Osteoblast (primary cell): ENCODE data around the gene ZBTB7C. TPM values are rescaled to one million over a fixed set of nuclear protein-coding genes. Genes with fewer than 3 reads are reported as not detected.

Experiments
- DNase-seq: peaks from one replicate; pipeline ENCODE4 v3.0.0; 2011; ENCODE audit warnings: low spot score, mixed read lengths; ENCODE audit not compliant: insufficient read length; ENCODE audit errors: missing footprints
- H2AFZ ChIP-seq: 2 replicates; pipeline ENCODE4 v1.6.0; 2011; ENCODE audit warnings: mild to moderate bottlenecking, low read length
- H3K27ac ChIP-seq: 2 replicates; pipeline ENCODE4 v1.5.1; 2011; ENCODE audit warnings: mild to moderate bottlenecking, low read depth, low read length, moderate library complexity
- H3K27me3 ChIP-seq: 2 replicates; pipeline ENCODE4 v1.6.0; 2012; ENCODE audit warnings: mild to moderate bottlenecking, control low read depth, inconsistent platforms, low read length, moderate library complexity; ENCODE audit not compliant: insufficient read depth
- H3K36me3 ChIP-seq: 2 replicates; pipeline ENCODE4 v1.5.1; 2011; ENCODE audit warnings: mild to moderate bottlenecking, low read length, control low read depth, moderate library complexity; ENCODE audit not compliant: insufficient read depth
- H3K4me1 ChIP-seq: 2 replicates; pipeline ENCODE4 v1.5.1; 2011; ENCODE audit warnings: mild to moderate bottlenecking, low read length, control low read depth, moderate library complexity; ENCODE audit not compliant: insufficient read depth
- H3K4me2 ChIP-seq: 2 replicates; pipeline ENCODE4 v1.6.0; 2011; ENCODE audit warnings: mild to moderate bottlenecking, low read length; ENCODE audit not compliant: insufficient read depth
- H3K4me3 ChIP-seq: fragments of 200-600 bp; sonication (generic); 3 replicates; pipeline ENCODE4 v1.5.1; 2012; ENCODE audit warnings: mild to moderate bottlenecking, low read length, inconsistent platforms; ENCODE audit not compliant: insufficient read depth
- H3K79me2 ChIP-seq: 2 replicates; pipeline ENCODE4 v1.6.0; 2012; ENCODE audit warnings: mild to moderate bottlenecking, low read length, control low read depth, inconsistent platforms; ENCODE audit not compliant: insufficient read depth
- H3K9me3 ChIP-seq: 2 replicates; pipeline ENCODE4 v1.5.1; 2011; ENCODE audit warnings: low read depth, low read length, control low read depth
- H4K20me1 ChIP-seq: 2 replicates; pipeline ENCODE4 v1.6.0; 2012; ENCODE audit warnings: mild to moderate bottlenecking, low read length, control low read depth; ENCODE audit not compliant: insufficient read depth
- total RNA-seq: library from RNA; depleted of rRNA; stranded (reverse); fragments of >200 nt; gene quantifications from 2 replicates; pipeline ENCODE4 v1.2.3, GENCODE V29; 2012
- TF ChIP-seq, protein P1 (sequence below): IDR thresholded peaks from 2 replicates; pipeline ENCODE4 v1.5.1; 2011; ENCODE audit warnings: mild to moderate bottlenecking, low read depth, low read length, moderate library complexity; ENCODE audit errors: extremely low read depth

The ZBTB7C gene
- total RNA-seq, 1 donor, result 0.36 TPM

DNA sequence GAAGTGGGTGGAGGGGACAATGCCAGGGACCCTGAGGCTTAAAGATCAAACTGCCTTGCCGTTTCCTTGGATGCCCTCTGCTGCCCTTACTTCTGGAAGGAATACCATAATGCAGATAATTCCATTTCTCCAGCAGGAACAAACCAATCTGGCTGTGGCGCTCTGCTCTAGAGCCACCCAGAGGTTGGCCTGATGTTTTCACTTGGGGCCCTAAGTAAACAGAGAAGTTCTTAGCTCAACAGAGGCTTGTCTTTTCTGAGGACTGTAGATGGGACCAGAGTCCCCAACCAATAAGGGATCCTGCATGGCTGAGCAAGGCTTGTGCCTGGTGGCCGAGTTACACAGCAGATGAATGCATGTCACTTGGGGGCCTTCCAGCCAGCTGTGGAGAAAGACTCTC, 230.2 kb downstream of the ZBTB7C start:
- peaks cover 7% of the 10 kb centered on the region for H3K27me3 ChIP-seq
- DNase-seq, result no peak
- H3K27ac ChIP-seq, result no peak overlapping the region
- H3K36me3 ChIP-seq, result no peaks in the 10 kb centered on the region
- H2AFZ ChIP-seq, result no peak overlapping the region
- TF ChIP-seq, protein P1, sequence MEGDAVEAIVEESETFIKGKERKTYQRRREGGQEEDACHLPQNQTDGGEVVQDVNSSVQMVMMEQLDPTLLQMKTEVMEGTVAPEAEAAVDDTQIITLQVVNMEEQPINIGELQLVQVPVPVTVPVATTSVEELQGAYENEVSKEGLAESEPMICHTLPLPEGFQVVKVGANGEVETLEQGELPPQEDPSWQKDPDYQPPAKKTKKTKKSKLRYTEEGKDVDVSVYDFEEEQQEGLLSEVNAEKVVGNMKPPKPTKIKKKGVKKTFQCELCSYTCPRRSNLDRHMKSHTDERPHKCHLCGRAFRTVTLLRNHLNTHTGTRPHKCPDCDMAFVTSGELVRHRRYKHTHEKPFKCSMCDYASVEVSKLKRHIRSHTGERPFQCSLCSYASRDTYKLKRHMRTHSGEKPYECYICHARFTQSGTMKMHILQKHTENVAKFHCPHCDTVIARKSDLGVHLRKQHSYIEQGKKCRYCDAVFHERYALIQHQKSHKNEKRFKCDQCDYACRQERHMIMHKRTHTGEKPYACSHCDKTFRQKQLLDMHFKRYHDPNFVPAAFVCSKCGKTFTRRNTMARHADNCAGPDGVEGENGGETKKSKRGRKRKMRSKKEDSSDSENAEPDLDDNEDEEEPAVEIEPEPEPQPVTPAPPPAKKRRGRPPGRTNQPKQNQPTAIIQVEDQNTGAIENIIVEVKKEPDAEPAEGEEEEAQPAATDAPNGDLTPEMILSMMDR, result no peak
- H3K4me1 ChIP-seq, result no peaks in the 10 kb centered on the region
- H4K20me1 ChIP-seq, result no peaks in the 10 kb centered on the region
- no peak overlapping the region for H3K4me2 ChIP-seq
- no peaks in the 10 kb centered on the region for H3K79me2 ChIP-seq
- no peaks in the 10 kb centered on the region for H3K9me3 ChIP-seq
- no peak overlapping the region for H3K4me3 ChIP-seq

- Histone ChIP-seq H3K4me1 (no peaks in the 10 kb centered on the region), H3K4me3 (no peak overlapping the region), H4K20me1 (no peaks in the 10 kb centered on the region), H3K4me2 (no peak overlapping the region), H3K27me3 (peaks cover 3% of the 10 kb centered on the region), H3K79me2 (no peaks in the 10 kb centered on the region), H3K9me3 (no peaks in the 10 kb centered on the region), H3K36me3 (no peaks in the 10 kb centered on the region), H3K27ac (no peak overlapping the region), H2AFZ (no peak overlapping the region)
- TF ChIP-seq, protein P1, result no peak
- DNase-seq, result no peak
These were observed 232.3 kb downstream of the ZBTB7C start for GRCh38 chr18:48176909-48177308.

- Histone ChIP-seq H3K27ac (no peak overlapping the region), H2AFZ (no peak overlapping the region), H3K4me3 (no peak overlapping the region), H3K9me3 (no peaks in the 10 kb centered on the region), H3K79me2 (no peaks in the 10 kb centered on the region), H3K4me2 (no peak overlapping the region), H3K4me1 (no peaks in the 10 kb centered on the region), H3K36me3 (no peaks in the 10 kb centered on the region), H3K27me3 (peaks cover 7% of the 10 kb centered on the region), H4K20me1 (no peaks in the 10 kb centered on the region)
- TF ChIP-seq, protein P1, result no peak
- no peak for DNase-seq
These were observed 235.6 kb downstream of the ZBTB7C start for GRCh38 chr18:48173557-48173956.

- Histone ChIP-seq H3K4me3 (no peak overlapping the region), H3K79me2 (no peaks in the 10 kb centered on the region), H3K4me1 (no peaks in the 10 kb centered on the region), H3K27ac (no peak overlapping the region), H3K36me3 (no peaks in the 10 kb centered on the region), H2AFZ (no peak overlapping the region), H3K9me3 (no peaks in the 10 kb centered on the region), H4K20me1 (no peaks in the 10 kb centered on the region), H3K4me2 (no peak overlapping the region), H3K27me3 (peaks cover 7% of the 10 kb centered on the region)
- TF ChIP-seq, protein P1, result no peak
- DNase-seq, result no peak
These were observed 236.8 kb downstream of the ZBTB7C start for GRCh38 chr18:48172226-48173006.
